ENCODE results near the gene IL7R.

DNA sequence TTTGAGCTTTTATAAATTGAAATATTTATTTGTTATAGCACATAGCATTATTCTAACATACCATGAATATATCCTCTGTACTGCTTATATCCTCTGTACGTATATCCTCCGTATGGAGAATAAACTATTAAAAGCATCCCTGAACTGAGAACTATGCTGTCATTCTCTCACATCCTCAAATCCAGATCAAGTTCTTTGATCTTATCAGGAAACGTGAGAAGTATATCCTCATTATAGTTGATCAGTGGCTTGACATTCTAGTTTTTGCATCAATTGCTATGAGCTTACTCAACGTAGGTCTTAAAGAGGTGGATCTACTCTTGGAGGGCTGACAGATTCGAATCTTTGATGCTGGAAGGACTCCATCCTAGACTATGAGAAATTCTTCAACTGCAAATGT lies 37.4 kb downstream of the IL7R start:
- TF ChIP-seq, protein P1, sequence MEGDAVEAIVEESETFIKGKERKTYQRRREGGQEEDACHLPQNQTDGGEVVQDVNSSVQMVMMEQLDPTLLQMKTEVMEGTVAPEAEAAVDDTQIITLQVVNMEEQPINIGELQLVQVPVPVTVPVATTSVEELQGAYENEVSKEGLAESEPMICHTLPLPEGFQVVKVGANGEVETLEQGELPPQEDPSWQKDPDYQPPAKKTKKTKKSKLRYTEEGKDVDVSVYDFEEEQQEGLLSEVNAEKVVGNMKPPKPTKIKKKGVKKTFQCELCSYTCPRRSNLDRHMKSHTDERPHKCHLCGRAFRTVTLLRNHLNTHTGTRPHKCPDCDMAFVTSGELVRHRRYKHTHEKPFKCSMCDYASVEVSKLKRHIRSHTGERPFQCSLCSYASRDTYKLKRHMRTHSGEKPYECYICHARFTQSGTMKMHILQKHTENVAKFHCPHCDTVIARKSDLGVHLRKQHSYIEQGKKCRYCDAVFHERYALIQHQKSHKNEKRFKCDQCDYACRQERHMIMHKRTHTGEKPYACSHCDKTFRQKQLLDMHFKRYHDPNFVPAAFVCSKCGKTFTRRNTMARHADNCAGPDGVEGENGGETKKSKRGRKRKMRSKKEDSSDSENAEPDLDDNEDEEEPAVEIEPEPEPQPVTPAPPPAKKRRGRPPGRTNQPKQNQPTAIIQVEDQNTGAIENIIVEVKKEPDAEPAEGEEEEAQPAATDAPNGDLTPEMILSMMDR (IDR thresholded peaks at IDR 0.05): no peak
- no peak for TF ChIP-seq POLR2A (IDR thresholded peaks at IDR 0.05)

Measured in esophagus squamous epithelium (tissue), 4 donors.